Lower leg skin (tissue), 3 donors: ENCODE data around the gene STK4.

Source experiments
- POLR2A ChIP-seq, 2 donors: fragments of 450-650 bp; IDR thresholded peaks; one replicate each; pipeline ENCODE4 v1.6.1; 2016 to 2017; ENCODE audit warnings: antibody characterized with exemption in 2 of 2, mild to moderate bottlenecking in 1 of 2, moderate library complexity in 1 of 2
- TF ChIP-seq, protein P1 (sequence below), 3 donors: fragments of 450-650 bp; IDR thresholded peaks; one replicate each; pipeline ENCODE4 v1.5.1; 2016; ENCODE audit warnings: antibody characterized with exemption in 3 of 3, mild to moderate bottlenecking in 3 of 3, moderate library complexity in 2 of 3

GRCh38 chr20:44916586-44916985 lies 49.7 kb upstream of the STK4 start:
- TF ChIP-seq, protein P1, sequence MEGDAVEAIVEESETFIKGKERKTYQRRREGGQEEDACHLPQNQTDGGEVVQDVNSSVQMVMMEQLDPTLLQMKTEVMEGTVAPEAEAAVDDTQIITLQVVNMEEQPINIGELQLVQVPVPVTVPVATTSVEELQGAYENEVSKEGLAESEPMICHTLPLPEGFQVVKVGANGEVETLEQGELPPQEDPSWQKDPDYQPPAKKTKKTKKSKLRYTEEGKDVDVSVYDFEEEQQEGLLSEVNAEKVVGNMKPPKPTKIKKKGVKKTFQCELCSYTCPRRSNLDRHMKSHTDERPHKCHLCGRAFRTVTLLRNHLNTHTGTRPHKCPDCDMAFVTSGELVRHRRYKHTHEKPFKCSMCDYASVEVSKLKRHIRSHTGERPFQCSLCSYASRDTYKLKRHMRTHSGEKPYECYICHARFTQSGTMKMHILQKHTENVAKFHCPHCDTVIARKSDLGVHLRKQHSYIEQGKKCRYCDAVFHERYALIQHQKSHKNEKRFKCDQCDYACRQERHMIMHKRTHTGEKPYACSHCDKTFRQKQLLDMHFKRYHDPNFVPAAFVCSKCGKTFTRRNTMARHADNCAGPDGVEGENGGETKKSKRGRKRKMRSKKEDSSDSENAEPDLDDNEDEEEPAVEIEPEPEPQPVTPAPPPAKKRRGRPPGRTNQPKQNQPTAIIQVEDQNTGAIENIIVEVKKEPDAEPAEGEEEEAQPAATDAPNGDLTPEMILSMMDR (IDR thresholded peaks at IDR 0.05) = no peak
- TF ChIP-seq POLR2A (IDR thresholded peaks at IDR 0.05) = no peak
